ENCODE measurements around the gene GPR17.

GPR17 gene

DNA sequence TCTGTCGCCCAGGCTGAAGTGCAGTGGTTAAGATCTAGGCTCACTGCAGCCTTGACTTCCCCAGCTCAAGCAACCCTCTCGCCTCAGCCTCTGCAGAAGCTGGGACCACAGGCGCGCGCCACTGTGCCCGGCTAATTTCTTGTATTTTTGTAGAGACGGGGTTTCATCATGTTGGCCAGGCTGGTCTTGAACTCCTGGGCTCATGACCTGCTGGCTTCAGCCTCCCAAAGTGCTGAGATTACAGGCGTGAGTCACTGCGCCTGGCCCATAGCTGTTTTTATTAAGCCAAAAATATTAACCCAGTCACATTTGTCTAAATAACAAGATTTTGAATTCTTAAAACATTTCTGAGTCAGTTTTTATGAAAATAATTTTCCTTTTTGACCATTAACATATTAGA is 49.0 kb downstream of the GPR17 start:
- DNase-seq (ENCODE audit: low spot score) = no peak

DNA sequence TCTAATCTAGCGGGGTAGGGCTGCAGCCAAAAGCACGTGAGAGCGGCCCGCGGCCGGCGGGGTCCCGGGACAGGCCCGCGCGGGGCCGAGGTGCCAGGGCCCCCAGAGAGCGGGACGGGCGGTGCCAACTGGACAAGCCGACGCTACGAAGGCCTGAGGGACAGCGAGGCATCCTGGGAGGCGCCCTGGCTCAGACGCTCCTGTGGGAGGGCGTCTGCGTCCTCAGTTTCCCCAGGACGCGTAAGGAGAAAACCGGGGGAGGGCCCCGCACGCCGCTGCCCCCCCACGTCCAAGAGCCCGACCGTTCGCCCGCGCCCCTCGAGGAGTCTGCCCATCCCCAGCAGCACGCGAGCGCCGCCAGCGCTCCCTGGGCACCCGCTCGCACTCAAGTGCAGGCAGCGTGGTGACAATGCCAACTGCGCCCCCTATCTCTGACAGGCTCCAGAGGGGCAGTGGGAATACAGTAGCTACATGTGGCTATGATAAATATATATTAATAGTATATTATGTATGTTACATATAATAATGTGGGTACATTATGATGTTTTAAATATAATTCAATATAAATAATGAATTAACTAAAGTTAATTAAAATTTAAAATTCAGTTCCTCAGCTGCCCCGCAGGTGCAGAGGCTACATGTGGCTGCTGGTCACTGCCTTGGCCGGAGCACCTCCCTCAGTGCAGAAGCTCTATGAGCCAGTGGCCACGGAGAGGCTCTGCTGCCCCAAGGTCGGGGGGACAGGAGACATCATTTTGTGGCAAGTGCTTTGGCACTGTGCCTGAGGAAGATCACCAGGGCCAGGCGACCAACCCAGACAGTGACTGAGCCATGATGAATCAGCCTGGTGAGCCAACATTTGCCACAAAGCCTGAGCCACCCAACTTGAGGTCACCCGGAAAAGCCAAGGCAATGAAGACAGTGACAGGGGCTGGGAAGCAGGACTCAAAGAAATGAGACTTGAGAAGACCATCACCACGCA is 49.8 kb downstream of the GPR17 start:
- peak; percentile 77 for DNase-seq (ENCODE audit: low spot score)

DNA sequence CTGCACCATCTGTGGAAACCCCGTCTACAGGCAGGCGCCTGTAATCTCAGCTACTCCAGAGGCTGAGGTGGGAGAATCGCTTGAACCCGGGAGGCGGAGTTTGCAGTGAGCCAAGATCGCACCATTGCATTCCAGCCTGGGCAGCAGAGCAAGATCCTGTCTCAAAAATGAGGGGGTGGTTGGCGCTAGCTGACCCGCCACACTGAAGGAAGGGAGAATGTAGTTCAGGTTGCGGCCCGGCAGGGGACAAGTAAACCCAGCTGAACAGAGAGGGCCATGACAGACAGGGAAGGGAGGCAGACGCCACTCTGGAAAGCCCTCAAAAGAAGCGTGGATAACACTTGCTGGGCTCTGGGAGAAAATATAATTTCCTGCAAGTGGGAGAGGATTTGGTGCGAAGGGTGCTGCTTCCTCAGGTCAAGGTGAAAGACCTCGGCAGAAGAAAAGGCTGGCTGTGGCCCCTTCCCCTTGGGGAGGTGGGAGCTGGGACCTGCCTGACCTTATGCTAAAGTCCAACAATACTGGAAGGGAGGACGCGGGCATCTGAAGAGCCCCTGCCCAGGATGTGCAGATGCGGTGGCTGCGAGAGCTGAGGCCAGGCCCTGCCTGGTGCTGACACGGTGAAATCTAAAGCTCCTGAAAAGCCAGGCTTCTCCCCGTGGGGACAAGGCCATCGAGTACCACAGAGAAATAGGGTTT is 51.7 kb downstream of the GPR17 start:
- no peak for DNase-seq (ENCODE audit: low spot score)

DNA sequence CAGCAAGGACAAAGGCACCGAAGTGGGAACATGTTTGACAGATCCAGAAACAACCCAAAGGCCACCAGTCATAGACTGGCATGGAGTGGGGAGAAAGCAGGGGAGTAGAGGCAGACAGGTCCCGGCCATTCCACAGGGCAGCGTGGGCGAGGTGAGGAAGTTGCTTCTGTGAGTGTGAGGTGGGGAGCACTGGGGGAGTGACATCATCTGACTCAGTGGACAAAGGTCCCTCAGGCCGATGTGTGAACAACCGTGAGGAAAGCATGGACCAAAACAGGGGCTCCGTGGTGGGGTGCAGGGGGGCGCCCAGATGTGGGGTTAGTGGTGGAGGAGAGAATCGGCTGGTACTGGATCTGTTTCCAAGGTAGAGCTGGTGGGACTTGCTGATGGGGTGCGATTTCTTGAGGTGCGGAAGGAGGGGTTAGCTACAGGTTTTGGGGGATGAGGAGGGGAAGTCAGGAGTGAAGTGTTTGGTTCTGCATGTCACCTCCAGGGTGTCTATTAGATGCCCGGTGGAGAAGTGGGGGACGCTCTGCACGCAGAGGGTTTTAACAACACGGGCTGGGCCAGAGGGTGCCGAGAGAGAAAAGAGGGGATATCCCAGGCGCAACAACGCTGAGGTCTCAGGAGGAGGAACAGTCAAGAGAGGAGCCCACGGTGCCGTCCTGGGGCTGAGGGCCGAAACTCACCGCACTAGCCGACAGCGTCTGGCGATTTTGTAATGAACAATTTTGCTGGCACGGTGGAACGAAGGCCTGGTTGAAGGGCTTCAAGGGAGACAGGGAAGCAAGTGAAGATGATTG is 52.8 kb downstream of the GPR17 start:
- no peak for DNase-seq (ENCODE audit: low spot score)

DNA sequence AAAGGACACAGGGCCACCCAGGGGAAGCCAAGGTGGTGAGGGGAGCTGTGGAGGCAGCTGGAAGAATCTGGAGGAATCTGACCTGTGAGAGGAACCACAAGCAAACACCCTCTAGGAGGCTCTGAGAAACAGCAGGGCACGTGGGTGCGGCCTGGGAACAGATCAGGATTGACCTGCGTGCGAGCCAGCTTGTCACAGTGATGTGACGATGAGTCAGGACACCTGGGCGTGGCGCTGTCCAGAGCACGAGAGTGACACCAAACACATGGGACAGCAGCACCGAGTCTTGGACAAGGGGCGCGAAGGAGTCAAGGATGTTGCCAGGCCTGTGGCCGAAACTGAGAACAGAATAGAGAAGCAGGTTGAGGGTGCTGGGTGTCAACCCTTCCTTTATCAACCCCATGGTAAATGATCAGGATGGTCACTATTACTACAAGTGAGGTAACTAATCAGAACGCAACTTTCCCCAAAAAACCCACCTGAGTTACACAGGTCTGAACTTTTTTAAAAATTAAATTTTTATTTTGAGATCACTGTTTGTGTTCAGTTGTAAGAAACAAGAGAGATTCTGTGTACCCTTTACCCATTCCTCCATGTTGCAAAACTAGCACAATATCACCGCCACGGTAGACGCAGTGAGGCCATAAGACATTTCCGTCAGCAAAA is 54.7 kb downstream of the GPR17 start:
- peak; percentile 65 for DNase-seq (ENCODE audit: low spot score)

DNA sequence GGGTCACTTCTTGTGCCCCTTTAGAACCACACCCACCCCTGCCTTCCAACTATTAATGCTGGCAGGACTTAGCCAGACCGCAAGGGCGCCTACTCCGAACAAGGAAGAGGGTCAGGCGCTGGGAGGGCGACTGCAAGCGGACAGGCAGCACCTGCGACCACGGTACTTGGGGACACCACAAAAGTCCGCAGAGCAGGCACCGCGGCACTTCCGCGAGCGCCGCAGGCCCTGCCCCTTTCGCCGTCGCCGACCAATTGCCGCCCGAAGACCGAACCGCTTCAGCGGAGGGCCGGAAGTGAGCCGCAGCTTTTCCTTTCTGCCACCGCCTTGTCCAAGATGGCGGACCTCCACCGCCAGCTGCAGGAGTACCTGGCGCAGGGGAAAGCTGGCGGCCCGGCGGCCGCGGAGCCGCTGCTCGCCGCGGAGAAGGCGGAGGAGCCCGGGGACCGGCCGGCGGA is 55.3 kb downstream of the GPR17 start, which contains the start of gene SFT2D3:
Gene SFT2D3, plus strand, starts transcription at position 305 of the 458 bp plus-strand sequence. Its CDS starts 32 bp downstream, at position 337.
- peak; percentile 86 for DNase-seq (ENCODE audit: low spot score)

DNA sequence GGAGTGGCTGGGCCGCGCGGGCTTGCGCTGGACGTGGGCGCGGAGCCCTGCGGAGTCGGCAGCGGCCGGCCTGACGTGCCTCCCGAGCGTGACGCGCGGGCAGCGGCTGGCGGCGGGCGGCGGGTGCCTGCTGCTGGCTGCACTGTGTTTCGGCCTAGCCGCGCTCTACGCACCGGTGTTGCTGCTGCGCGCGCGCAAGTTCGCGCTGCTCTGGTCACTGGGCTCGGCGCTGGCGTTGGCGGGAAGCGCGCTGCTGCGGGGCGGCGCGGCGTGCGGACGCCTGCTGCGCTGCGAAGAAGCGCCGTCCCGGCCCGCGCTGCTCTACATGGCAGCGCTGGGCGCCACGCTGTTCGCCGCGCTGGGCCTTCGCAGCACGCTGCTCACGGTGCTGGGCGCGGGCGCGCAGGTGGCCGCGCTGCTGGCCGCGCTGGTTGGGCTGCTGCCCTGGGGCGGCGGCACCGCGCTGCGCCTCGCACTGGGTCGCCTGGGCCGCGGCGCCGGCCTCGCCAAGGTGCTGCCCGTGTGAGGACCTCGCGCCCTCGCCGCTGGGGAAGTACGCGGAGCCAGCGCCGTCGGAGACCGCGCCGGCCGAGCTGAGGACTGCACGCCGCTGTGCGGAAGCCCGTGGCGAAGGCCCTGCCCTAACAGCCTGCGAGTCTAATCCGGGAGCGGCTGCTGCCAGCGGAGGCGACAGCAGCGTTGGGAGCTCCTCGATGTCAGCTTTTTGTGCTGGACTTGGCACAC is 55.9 kb downstream of the GPR17 start:
- DNase-seq (ENCODE audit: low spot score) = peak; percentile 44
